ENCODE results near the gene DNAJC4. TPM values are rescaled to one million over a fixed set of nuclear protein-coding genes. Genes with fewer than 3 reads are reported as not detected.

Gene DNAJC4
- total and polyA plus RNA-seq, 12 donors, result 19.9 to 220 (median 66.8) TPM

DNA sequence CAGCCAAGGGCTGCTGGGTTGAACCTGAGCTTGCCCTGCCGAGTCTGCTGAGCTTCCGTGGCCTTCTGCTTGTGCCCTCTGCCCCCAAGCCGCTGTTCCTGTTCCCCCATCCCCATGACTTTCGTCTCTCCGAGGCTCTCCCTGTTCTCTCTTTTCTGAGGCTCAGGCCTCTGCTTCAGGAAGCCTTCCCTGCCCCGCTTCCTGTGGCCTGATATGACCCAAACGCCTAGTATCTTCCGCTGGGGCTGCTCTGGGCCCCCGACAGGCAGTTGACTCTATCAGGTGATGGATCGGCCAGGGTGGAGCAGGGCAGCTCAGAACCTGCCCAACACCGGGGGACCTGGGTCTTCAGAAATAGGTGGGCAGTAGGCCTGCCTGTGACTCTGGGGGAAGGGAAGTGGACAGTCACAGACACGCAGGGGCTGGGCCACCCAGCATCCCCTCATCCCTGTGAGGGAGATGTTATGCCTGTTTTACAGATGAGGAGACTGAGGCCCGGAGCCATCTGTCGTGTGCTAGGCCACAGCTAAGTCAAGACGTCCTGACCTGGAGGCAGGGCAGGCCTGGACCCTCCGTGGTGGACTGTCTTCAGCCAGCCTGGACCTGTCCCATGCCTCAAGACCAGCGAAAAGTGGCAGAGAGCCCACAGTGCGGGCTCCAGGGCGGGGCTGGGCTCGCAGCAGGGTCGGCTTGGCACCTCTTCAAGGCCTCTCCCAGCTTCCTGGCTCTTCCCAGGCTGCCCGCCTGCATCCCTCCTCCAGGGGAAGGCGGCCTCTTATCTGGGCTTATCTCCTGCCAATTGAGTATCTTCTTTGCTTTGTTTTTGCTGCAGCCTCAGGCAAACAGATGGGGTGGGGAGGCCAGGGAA is 37.9 kb downstream of the DNAJC4 start:
- H3K27ac ChIP-seq, result peak overlapping the region; percentile 94 to 97 (median 96)
- intact Hi-C loops (cut with DNase I), result no loop called here

GRCh38 chr11:64268893-64269539 is 38.7 kb downstream of the DNAJC4 start:
- 0 to 1% (median 1%) methylated on average over 20 to 34 of the region's 34 CpGs for WGBS, 4 donors
- DNase-seq, result peak; percentile 53 to 83 (median 71)
- H3K27me3 ChIP-seq, result no peaks in the 10 kb centered on the region
- TF ChIP-seq, protein P1, sequence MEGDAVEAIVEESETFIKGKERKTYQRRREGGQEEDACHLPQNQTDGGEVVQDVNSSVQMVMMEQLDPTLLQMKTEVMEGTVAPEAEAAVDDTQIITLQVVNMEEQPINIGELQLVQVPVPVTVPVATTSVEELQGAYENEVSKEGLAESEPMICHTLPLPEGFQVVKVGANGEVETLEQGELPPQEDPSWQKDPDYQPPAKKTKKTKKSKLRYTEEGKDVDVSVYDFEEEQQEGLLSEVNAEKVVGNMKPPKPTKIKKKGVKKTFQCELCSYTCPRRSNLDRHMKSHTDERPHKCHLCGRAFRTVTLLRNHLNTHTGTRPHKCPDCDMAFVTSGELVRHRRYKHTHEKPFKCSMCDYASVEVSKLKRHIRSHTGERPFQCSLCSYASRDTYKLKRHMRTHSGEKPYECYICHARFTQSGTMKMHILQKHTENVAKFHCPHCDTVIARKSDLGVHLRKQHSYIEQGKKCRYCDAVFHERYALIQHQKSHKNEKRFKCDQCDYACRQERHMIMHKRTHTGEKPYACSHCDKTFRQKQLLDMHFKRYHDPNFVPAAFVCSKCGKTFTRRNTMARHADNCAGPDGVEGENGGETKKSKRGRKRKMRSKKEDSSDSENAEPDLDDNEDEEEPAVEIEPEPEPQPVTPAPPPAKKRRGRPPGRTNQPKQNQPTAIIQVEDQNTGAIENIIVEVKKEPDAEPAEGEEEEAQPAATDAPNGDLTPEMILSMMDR (IDR thresholded peaks at IDR 0.05), result peak in 1 of 6 experiments; percentile 4
- TF ChIP-seq POLR2A (IDR thresholded peaks at IDR 0.05), result peak in 1 of 2 donors; percentile 86
- no peaks in the 10 kb centered on the region for H3K9me3 ChIP-seq (replicated peaks in 1 of 3)
- H3K27ac ChIP-seq, result peak overlapping the region; percentile 94 to 97 (median 96)
- H3K4me1 ChIP-seq (replicated peaks in 1 of 2), result peaks cover 30 to 43% of the 10 kb centered on the region in 2 donors
- H3K4me3 ChIP-seq, result peak overlapping the region; percentile 19 to 91 (median 61)
- peaks cover 0 to 24% of the 10 kb centered on the region in 2 donors for H3K36me3 ChIP-seq (replicated peaks in 1 of 2)
- intact Hi-C loops (cut with DNase I), result no loop called here

More for the DNA sequence above, 37.9 kb downstream of the DNAJC4 start:
- H3K4me3 ChIP-seq, result peak overlapping the region in 1 of 4 donors; percentile 78
- peaks cover 0 to 32% of the 10 kb centered on the region in 2 donors for H3K36me3 ChIP-seq (replicated peaks in 1 of 2)
- TF ChIP-seq, protein P1 (IDR thresholded peaks at IDR 0.05), result peak in 4 of 6 experiments; percentile 16 to 58 (median 41)
- TF ChIP-seq POLR2A (IDR thresholded peaks at IDR 0.05), result no peak
- 20 to 26% (median 22%) methylated on average over 11 to 23 of the region's 23 CpGs for WGBS, 4 donors
- peaks cover 30 to 43% of the 10 kb centered on the region in 2 donors for H3K4me1 ChIP-seq (replicated peaks in 1 of 2)
- peak; percentile 89 to 97 (median 96) for DNase-seq
- no peaks in the 10 kb centered on the region for H3K27me3 ChIP-seq
- H3K9me3 ChIP-seq (replicated peaks in 1 of 3), result no peaks in the 10 kb centered on the region

DNA sequence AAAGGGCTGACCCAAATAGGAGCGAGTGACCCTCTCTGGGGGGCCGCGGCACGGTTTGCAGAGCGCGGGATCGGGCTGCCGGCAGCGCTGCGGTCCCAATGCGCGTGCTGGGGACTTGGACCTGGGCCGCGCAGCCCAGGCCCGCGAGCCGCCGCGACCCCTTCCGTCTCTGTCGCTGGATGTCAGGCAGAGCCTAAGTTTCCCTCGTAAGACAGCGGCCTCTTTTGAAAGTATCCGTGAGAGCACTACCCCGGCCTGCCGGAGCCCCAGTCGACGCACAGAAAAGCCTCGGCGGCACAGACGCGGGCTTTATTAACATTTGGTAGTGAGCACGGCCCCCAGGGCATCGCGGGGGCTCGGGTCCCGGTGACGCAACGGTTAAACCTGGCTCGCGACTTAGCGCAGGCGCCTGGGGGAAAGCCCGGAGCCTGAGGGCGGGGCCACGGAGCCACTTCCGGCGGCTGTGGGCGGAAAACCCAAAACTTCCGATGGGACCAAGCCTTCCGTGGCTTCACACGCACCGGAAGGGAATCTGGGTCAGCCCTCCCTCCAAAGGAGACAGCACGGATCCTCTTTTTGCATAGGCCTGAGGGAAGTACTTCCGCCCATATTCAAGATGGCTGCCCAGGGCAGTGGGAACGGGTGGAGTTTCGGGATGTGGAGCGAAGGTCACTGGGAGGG is 39.3 kb downstream of the DNAJC4 start:
- TF ChIP-seq, protein P1 (IDR thresholded peaks at IDR 0.05), result peak in 3 of 6 experiments; percentile 6 to 15 (median 12)
- TF ChIP-seq POLR2A (IDR thresholded peaks at IDR 0.05), result peak; percentile 4 to 10
- Histone ChIP-seq H3K27ac (peak overlapping the region; percentile 94 to 97 (median 96)), H3K27me3 (no peaks in the 10 kb centered on the region), H3K4me3 (peak overlapping the region; percentile 25 to 91 (median 61)), H3K9me3 (replicated peaks in 1 of 3) (no peaks in the 10 kb centered on the region), H3K4me1 (replicated peaks in 1 of 2) (peaks cover 30 to 43% of the 10 kb centered on the region in 2 donors), H3K36me3 (replicated peaks in 1 of 2) (peaks cover 0 to 18% of the 10 kb centered on the region in 2 donors)
- peak; percentile 97 to 100 (median 99) for DNase-seq
- intact Hi-C loops (cut with DNase I), result no loop called here
- WGBS, 4 donors, result 0% methylated on average over 3 to 58 of the region's 58 CpGs

Data from adrenal gland (tissue), 12 donors.